Neural cell (in vitro differentiated cells): Measurements from ENCODE around the gene WNT6. TPM values are rescaled to one million over a fixed set of nuclear protein-coding genes. Genes with fewer than 3 reads are reported as not detected.

Experiments
- H2AFZ ChIP-seq: fragments of 200-600, 300-800 bp; sonication (generic), shearing (Covaris generic); 2 replicates; pipeline ENCODE4 v1.6.0; 2014; ENCODE audit warnings: low read depth, mild to moderate bottlenecking, antibody characterized with exemption, low read length, moderate library complexity
- H3F3A ChIP-seq: fragments of 200-600 bp; shearing (Covaris generic); 2 replicates; pipeline ENCODE4 v1.6.1; 2016; ENCODE audit warnings: mild to moderate bottlenecking, moderate library complexity, mixed read lengths, antibody characterized with exemption, low read length; ENCODE audit not compliant: insufficient read depth, poor library complexity, severe bottlenecking
- H3K27ac ChIP-seq: fragments of 200-600, 300-800 bp; sonication (generic), shearing (Covaris generic); 2 replicates; pipeline ENCODE4 v1.5.1; 2014; ENCODE audit warnings: mild to moderate bottlenecking, low read length, moderate library complexity
- H3K27me3 ChIP-seq: fragments of 300-800, 200-600 bp; sonication (generic), shearing (Covaris generic); 2 replicates; pipeline ENCODE4 v1.6.0; 2014; ENCODE audit warnings: mild to moderate bottlenecking, low read depth, low read length, moderate library complexity; ENCODE audit not compliant: insufficient read depth
- H3K36me3 ChIP-seq: fragments of 300-800, 200-600 bp; sonication (generic), shearing (Covaris generic); 2 replicates; pipeline ENCODE4 v1.5.1; 2014; ENCODE audit warnings: mild to moderate bottlenecking, antibody characterized with exemption, low read length, moderate library complexity; ENCODE audit not compliant: insufficient read depth
- H3K4me2 ChIP-seq: fragments of 300-800, 200-600 bp; sonication (generic), shearing (Covaris generic); 2 replicates; pipeline ENCODE4 v1.6.0; 2014; ENCODE audit warnings: mild to moderate bottlenecking, low read length
- H3K4me3 ChIP-seq: fragments of 300-800, 200-600 bp; sonication (generic), shearing (Covaris generic); 2 replicates; pipeline ENCODE4 v1.5.1; 2014; ENCODE audit warnings: mild to moderate bottlenecking, low read length, moderate library complexity
- H3K79me2 ChIP-seq: fragments of 200-600 bp; shearing (Covaris generic); replicated peaks from 2 replicates; pipeline ENCODE4 v1.6.0; 2014; ENCODE audit warnings: mild to moderate bottlenecking, low read length, moderate library complexity; ENCODE audit not compliant: insufficient read depth
- H3K9ac ChIP-seq: fragments of 300-800, 200-600 bp; sonication (generic), shearing (Covaris generic); 2 replicates; pipeline ENCODE4 v1.6.1; 2016; ENCODE audit warnings: mild to moderate bottlenecking, low read length, mixed read lengths
- H3K9me2 ChIP-seq: fragments of 200-600 bp; shearing (Covaris generic); 2 replicates; pipeline ENCODE4 v1.6.1; 2016; ENCODE audit warnings: mild to moderate bottlenecking, low read length, mixed read lengths; ENCODE audit not compliant: insufficient read depth
- H3K9me3 ChIP-seq: fragments of 200-600, 300-800 bp; sonication (generic), shearing (Covaris generic); 2 replicates; pipeline ENCODE4 v1.6.1; 2016; ENCODE audit warnings: mild to moderate bottlenecking, mixed run types, low read length, moderate library complexity, mixed read lengths
- H4K20me1 ChIP-seq: fragments of 200-600 bp; shearing (Covaris generic); 2 replicates; pipeline ENCODE4 v1.6.1; 2016; ENCODE audit warnings: mild to moderate bottlenecking, mixed run types; ENCODE audit not compliant: insufficient read depth
- CTCF ChIP-seq: fragments of 450-650 bp; IDR thresholded peaks from 2 replicates; pipeline ENCODE4 v1.5.1; 2014; ENCODE audit warnings: antibody characterized with exemption, mild to moderate bottlenecking, moderate library complexity; ENCODE audit not compliant: poor library complexity, severe bottlenecking
- EP300 ChIP-seq: fragments of 450-650 bp; conservative IDR thresholded peaks from 2 replicates; pipeline ENCODE4 v1.6.1; 2014; ENCODE audit warnings: antibody characterized with exemption, mild to moderate bottlenecking, moderate library complexity; ENCODE audit not compliant: poor library complexity, severe bottlenecking
- EZH2 ChIP-seq: fragments of 200-600, 300-800 bp; shearing (Covaris generic), sonication (generic); IDR thresholded peaks from 2 replicates; pipeline ENCODE4 v1.6.1; 2014; ENCODE audit warnings: antibody characterized with exemption, low read length, borderline replicate concordance, mild to moderate bottlenecking; ENCODE audit not compliant: insufficient read depth, poor library complexity, severe bottlenecking
- MXI1 ChIP-seq: fragments of 450-650 bp; conservative IDR thresholded peaks from 2 replicates; pipeline ENCODE4 v1.6.1; 2014; ENCODE audit warnings: antibody characterized with exemption, mild to moderate bottlenecking; ENCODE audit not compliant: poor library complexity, severe bottlenecking
- RAD21 ChIP-seq: fragments of 450-650 bp; conservative IDR thresholded peaks from 2 replicates; pipeline ENCODE4 v1.6.1; 2014; ENCODE audit warnings: antibody characterized with exemption, mild to moderate bottlenecking, moderate library complexity
- REST ChIP-seq: IDR thresholded peaks from 2 replicates; pipeline ENCODE4 v1.6.1; 2012; ENCODE audit warnings: borderline replicate concordance
- SMC3 ChIP-seq: fragments of 450-650 bp; conservative IDR thresholded peaks from 2 replicates; pipeline ENCODE4 v1.6.1; 2014; ENCODE audit warnings: antibody characterized with exemption, mild to moderate bottlenecking, moderate library complexity; ENCODE audit not compliant: poor library complexity
- TAF1 ChIP-seq: IDR thresholded peaks from 2 replicates; pipeline ENCODE4 v1.6.1; 2012; ENCODE audit warnings: low read depth
- polyA plus RNA-seq: library from polyadenylated mRNA; depleted of rRNA; stranded (reverse); fragments of >200 nt; gene quantifications from 2 replicates; pipeline ENCODE4 v1.2.3, GENCODE V29; 2014

WNT6 gene
- polyA plus RNA-seq, 1 donor from 2014 or later = not detected

- Histone ChIP-seq H3K9me3 (no peaks in the 10 kb centered on the region), H3F3A (no peaks in the 10 kb centered on the region), H3K36me3 (no peaks in the 10 kb centered on the region), H3K4me2 (no peak overlapping the region), H4K20me1 (no peaks in the 10 kb centered on the region), H3K9ac (no peak overlapping the region), H2AFZ (no peak overlapping the region), H3K9me2 (no peaks in the 10 kb centered on the region), H3K4me3 (peak overlapping the region; percentile 56), H3K27ac (no peak overlapping the region), H3K27me3 (peaks cover 84% of the 10 kb centered on the region), H3K79me2 (no peaks in the 10 kb centered on the region)
- no peak for TF ChIP-seq REST
- TF ChIP-seq SMC3 = no peak
- TF ChIP-seq TAF1 = no peak
- TF ChIP-seq EP300 = no peak
- peak; percentile 45 for TF ChIP-seq EZH2
- no peak for TF ChIP-seq RAD21
Measured at GRCh38 chr2:218859988-218860831, 605 bp downstream of the WNT6 start.

- Histone ChIP-seq H4K20me1 (no peaks in the 10 kb centered on the region), H3K4me3 (peak overlapping the region; percentile 56), H3K27ac (no peak overlapping the region), H3K4me2 (no peak overlapping the region), H3K79me2 (no peaks in the 10 kb centered on the region), H3K36me3 (no peaks in the 10 kb centered on the region), H3K9me3 (no peaks in the 10 kb centered on the region), H3K9ac (no peak overlapping the region), H2AFZ (no peak overlapping the region), H3K27me3 (peaks cover 76% of the 10 kb centered on the region), H3F3A (no peaks in the 10 kb centered on the region), H3K9me2 (no peaks in the 10 kb centered on the region)
- no peak for TF ChIP-seq RAD21
- no peak for TF ChIP-seq SMC3
- TF ChIP-seq MXI1 = no peak
- no peak for TF ChIP-seq EZH2
- no peak for TF ChIP-seq CTCF
Measured at GRCh38 chr2:218860950-218861381, 1.4 kb downstream of the WNT6 start.
